Activated CD4-positive, alpha-beta T cell treated with anti-CD3 and anti-CD28 coated beads, Interleukin-2, amount 50 U/mL, for 1 hour (primary cell): Measurements from ENCODE around the gene HOXD13.

Source experiments
- DNase-seq: peaks from one replicate; pipeline ENCODE4 v3.0.0-alpha.2; 2020

HOXD13 gene

GRCh38 chr2:176133389-176133788 lies 40.9 kb downstream of the HOXD13 start:
- no peak for DNase-seq

- DNase-seq, result no peak
These were observed 41.5 kb downstream of the HOXD13 start for GRCh38 chr2:176134035-176134434.

GRCh38 chr2:176135035-176135440 lies 42.5 kb downstream of the HOXD13 start:
- no peak for DNase-seq

- no peak for DNase-seq
These were observed 44.1 kb downstream of the HOXD13 start for GRCh38 chr2:176136374-176137251.

- no peak for DNase-seq
These were observed 44.7 kb downstream of the HOXD13 start for GRCh38 chr2:176137252-176137580.

- DNase-seq, result no peak
These were observed 45.4 kb downstream of the HOXD13 start for GRCh38 chr2:176137906-176138305.

GRCh38 chr2:176138526-176138922 lies 46.0 kb downstream of the HOXD13 start:
- no peak for DNase-seq

GRCh38 chr2:176138923-176139660 lies 46.6 kb downstream of the HOXD13 start:
- no peak for DNase-seq

GRCh38 chr2:176139661-176140512 lies 47.4 kb downstream of the HOXD13 start:
- DNase-seq, result no peak

GRCh38 chr2:176140513-176141317 lies 48.2 kb downstream of the HOXD13 start:
- peak; percentile 51 for DNase-seq

- DNase-seq, result no peak
These were observed 49.8 kb downstream of the HOXD13 start for GRCh38 chr2:176142281-176142680.
